Activated naive CD8-positive, alpha-beta T cell treated with anti-CD3 and anti-CD28 coated beads, Interleukin-2, amount 50 U/mL, for 24 hours (primary cell): ENCODE measurements around the gene ATP8B1.

Experiments used
- ATAC-seq: fragments of 150-1000 bp; cut with Tn5 transposase; one replicate; pipeline ENCODE4 v1.10.0; 2021
- DNase-seq: peaks from one replicate; pipeline ENCODE4 v3.0.0; 2021
- H3K27ac Mint-ChIP-seq: one replicate; pipeline ENCODE4 v1.8.0; 2021; ENCODE audit warnings: mild to moderate bottlenecking, mixed read lengths
- H3K27me3 Mint-ChIP-seq: one replicate; pipeline ENCODE4 v1.8.0; 2021; ENCODE audit warnings: mixed read lengths
- H3K36me3 Mint-ChIP-seq: one replicate; pipeline ENCODE4 v1.8.0; 2021; ENCODE audit warnings: low read depth, mixed read lengths
- H3K4me1 Mint-ChIP-seq: one replicate; pipeline ENCODE4 v1.8.0; 2021; ENCODE audit warnings: mixed read lengths
- H3K4me3 Mint-ChIP-seq: one replicate; pipeline ENCODE4 v1.8.0; 2021; ENCODE audit warnings: mild to moderate bottlenecking, moderate library complexity, mixed read lengths
- H3K9me3 Mint-ChIP-seq: one replicate; pipeline ENCODE4 v1.8.0; 2021; ENCODE audit warnings: mixed read lengths

Gene ATP8B1

DNA sequence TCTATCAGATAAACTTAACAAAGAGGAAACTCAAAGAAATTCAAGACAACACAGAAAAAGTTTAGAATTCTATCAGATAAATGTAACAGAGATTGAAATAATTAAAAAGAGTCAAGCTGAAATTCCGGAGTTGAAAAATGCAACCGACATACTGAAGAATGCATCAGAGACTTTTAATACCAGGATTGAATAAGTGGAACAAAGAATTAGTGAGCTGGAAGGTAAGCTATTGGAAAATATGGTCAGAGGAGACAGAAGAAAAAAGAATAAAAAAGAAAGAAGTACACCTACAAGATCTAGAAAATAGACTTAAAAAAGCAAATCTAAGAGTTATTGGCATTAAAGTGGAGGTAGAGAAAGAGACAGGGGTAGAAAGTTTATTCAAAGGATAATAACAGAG is 88.0 kb downstream of the ATP8B1 start:
- Mint-ChIP-seq H3K27me3 (no peaks in the 10 kb centered on the region), H3K27ac (no peak overlapping the region), H3K4me1 (no peaks in the 10 kb centered on the region), H3K4me3 (no peak overlapping the region), H3K9me3 (peaks cover 36% of the 10 kb centered on the region), H3K36me3 (peaks cover 7% of the 10 kb centered on the region)
- no peak for ATAC-seq
- DNase-seq, result no peak

DNA sequence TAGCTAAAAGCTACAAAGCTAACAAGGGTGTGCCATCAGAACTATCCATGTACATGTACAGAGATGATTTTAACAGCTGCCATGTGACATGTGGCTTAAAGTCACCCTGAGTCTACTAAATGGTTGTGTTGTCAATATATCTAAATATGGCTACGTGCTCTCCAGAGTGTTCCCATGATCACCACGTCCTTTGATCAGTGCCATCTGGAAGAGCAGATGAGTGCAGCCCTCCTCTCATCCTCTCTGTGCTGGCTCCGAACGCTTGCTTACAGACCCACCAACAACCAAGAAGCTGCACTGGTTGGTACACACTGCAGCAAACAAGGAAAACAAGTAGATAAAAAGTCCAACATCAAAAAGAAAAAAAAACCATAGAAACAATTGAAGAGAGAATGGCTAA is 92.9 kb downstream of the ATP8B1 start:
- Mint-ChIP-seq H3K36me3 (peaks cover 10% of the 10 kb centered on the region), H3K4me3 (no peak overlapping the region), H3K27ac (no peak overlapping the region), H3K27me3 (no peaks in the 10 kb centered on the region), H3K4me1 (no peaks in the 10 kb centered on the region), H3K9me3 (peaks cover 28% of the 10 kb centered on the region)
- ATAC-seq, result no peak
- DNase-seq, result no peak

GRCh38 chr18:57709335-57709734 is 93.8 kb downstream of the ATP8B1 start:
- Mint-ChIP-seq H3K9me3 (peaks cover 24% of the 10 kb centered on the region), H3K4me3 (no peak overlapping the region), H3K36me3 (peaks cover 10% of the 10 kb centered on the region), H3K27ac (no peak overlapping the region), H3K27me3 (no peaks in the 10 kb centered on the region), H3K4me1 (no peaks in the 10 kb centered on the region)
- ATAC-seq, result no peak
- no peak for DNase-seq

DNA sequence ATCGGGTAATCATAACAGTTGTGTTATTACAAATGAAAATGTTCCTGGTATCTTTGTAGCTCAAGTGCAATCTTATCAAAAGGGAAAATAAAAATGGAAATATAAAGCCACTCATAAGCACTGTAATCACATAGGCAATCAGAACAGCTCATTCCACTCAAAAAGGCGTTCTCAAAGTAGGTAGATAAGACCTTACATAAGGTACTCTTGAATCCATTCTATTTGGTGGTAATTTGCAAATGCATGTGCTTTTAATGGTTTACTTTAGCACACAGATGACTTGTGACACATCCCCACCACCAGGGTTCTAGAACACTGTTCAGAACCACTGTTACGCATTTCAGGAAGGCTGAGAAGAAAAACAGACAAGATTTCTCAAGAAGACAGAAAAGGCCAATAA is 94.8 kb downstream of the ATP8B1 start:
- peaks cover 24% of the 10 kb centered on the region for H3K9me3 Mint-ChIP-seq
- H3K36me3 Mint-ChIP-seq, result peaks cover 9% of the 10 kb centered on the region
- no peak overlapping the region for H3K4me3 Mint-ChIP-seq
- H3K27me3 Mint-ChIP-seq, result no peaks in the 10 kb centered on the region
- DNase-seq (no peak), ATAC-seq (no peak)
- H3K4me1 Mint-ChIP-seq, result no peaks in the 10 kb centered on the region
- no peak overlapping the region for H3K27ac Mint-ChIP-seq

- H3K9me3 Mint-ChIP-seq, result peaks cover 27% of the 10 kb centered on the region
- peaks cover 12% of the 10 kb centered on the region for H3K36me3 Mint-ChIP-seq
- H3K27ac Mint-ChIP-seq, result no peak overlapping the region
- H3K27me3 Mint-ChIP-seq, result no peaks in the 10 kb centered on the region
- no peak overlapping the region for H3K4me3 Mint-ChIP-seq
- no peaks in the 10 kb centered on the region for H3K4me1 Mint-ChIP-seq
- ATAC-seq, result no peak
- no peak for DNase-seq
These were observed 97.1 kb downstream of the ATP8B1 start for GRCh38 chr18:57705832-57706595.

GRCh38 chr18:57705011-57705410 is 98.1 kb downstream of the ATP8B1 start:
- no peaks in the 10 kb centered on the region for H3K4me1 Mint-ChIP-seq
- H3K36me3 Mint-ChIP-seq, result peaks cover 10% of the 10 kb centered on the region
- ATAC-seq (no peak), DNase-seq (no peak)
- no peak overlapping the region for H3K4me3 Mint-ChIP-seq
- peaks cover 23% of the 10 kb centered on the region for H3K9me3 Mint-ChIP-seq
- no peaks in the 10 kb centered on the region for H3K27me3 Mint-ChIP-seq
- no peak overlapping the region for H3K27ac Mint-ChIP-seq

DNA sequence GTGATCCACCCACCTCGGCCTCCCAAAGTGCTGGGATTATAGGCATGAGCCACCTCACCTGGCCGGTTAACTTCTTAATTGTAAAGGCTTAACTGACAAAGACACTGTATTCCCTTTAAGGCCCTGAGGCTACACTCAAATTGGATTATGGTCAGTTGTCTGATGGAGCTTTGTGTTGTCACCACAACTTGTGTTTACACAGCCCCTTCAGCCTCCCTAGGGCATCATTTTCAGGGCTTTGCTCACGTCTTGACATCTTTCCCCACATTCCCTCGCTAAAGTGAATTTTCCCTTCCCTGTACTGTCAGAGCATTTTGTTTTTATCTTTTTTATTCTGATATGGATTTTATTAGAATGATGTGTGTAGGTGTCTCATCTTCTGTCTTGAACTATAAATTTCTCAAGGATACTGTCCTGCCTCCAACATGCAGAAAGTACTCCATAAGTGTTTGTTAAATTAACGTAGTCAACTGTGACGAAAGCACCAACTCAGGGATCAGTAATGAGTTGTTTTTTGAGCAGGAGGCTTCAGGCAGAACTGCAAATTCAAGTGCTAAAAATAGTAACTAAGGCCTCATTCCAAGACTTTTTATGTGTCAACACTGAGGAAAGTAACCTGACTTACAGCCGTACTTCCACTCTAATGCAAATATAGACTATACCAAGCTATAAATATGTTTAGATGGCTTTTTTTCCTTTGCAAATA is 104.4 kb downstream of the ATP8B1 start:
- no peak for ATAC-seq
- peaks cover 3% of the 10 kb centered on the region for H3K9me3 Mint-ChIP-seq
- H3K27me3 Mint-ChIP-seq, result no peaks in the 10 kb centered on the region
- H3K27ac Mint-ChIP-seq, result no peak overlapping the region
- H3K4me3 Mint-ChIP-seq, result no peak overlapping the region
- H3K4me1 Mint-ChIP-seq, result peaks cover 6% of the 10 kb centered on the region
- no peak for DNase-seq
- peaks cover 3% of the 10 kb centered on the region for H3K36me3 Mint-ChIP-seq

- ATAC-seq, result no peak
- DNase-seq, result no peak
- Mint-ChIP-seq H3K4me1 (peaks cover 7% of the 10 kb centered on the region), H3K36me3 (no peaks in the 10 kb centered on the region), H3K27ac (no peak overlapping the region), H3K9me3 (no peaks in the 10 kb centered on the region), H3K27me3 (no peaks in the 10 kb centered on the region), H3K4me3 (no peak overlapping the region)
These were observed 105.7 kb downstream of the ATP8B1 start for GRCh38 chr18:57697426-57697825.

- ATAC-seq (no peak), DNase-seq (no peak)
- Mint-ChIP-seq H3K36me3 (peaks cover 2% of the 10 kb centered on the region), H3K4me3 (no peak overlapping the region), H3K27me3 (no peaks in the 10 kb centered on the region), H3K9me3 (no peaks in the 10 kb centered on the region), H3K27ac (no peak overlapping the region), H3K4me1 (peaks cover 7% of the 10 kb centered on the region)
These were observed 106.8 kb downstream of the ATP8B1 start for GRCh38 chr18:57696271-57696670.

GRCh38 chr18:57691363-57691762 is 111.8 kb downstream of the ATP8B1 start:
- no peak for ATAC-seq
- Mint-ChIP-seq H3K4me1 (peaks cover 13% of the 10 kb centered on the region), H3K4me3 (no peak overlapping the region), H3K9me3 (no peaks in the 10 kb centered on the region), H3K36me3 (peaks cover 16% of the 10 kb centered on the region), H3K27ac (no peak overlapping the region), H3K27me3 (no peaks in the 10 kb centered on the region)
- DNase-seq, result no peak

GRCh38 chr18:57687970-57688369 is 115.1 kb downstream of the ATP8B1 start:
- no peaks in the 10 kb centered on the region for H3K27me3 Mint-ChIP-seq
- DNase-seq, result no peak
- no peak overlapping the region for H3K4me3 Mint-ChIP-seq

DNA sequence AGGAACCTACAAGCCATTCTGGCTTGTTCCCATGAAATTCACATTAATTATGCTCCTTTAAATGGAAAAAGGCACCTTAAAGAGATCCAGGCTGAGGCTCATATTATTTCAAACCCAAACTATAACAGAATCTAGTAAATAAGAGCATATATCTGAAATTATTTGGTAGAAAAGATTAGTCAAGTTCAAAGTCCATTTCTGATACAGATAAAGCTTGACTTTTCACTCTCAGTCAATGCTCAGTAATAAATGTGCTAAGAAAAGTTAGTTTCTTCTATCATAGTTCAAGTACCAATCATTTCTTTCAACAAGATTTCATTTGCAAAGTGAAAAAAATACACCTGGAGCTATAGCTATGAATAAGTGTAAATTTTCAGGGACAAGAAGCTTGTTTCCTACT is 119.6 kb downstream of the ATP8B1 start:
- Mint-ChIP-seq H3K9me3 (no peaks in the 10 kb centered on the region), H3K4me3 (no peak overlapping the region), H3K27ac (no peak overlapping the region), H3K27me3 (no peaks in the 10 kb centered on the region), H3K4me1 (peaks cover 11% of the 10 kb centered on the region), H3K36me3 (peaks cover 17% of the 10 kb centered on the region)
- ATAC-seq, result no peak
- DNase-seq, result no peak

More at GRCh38 chr18:57687970-57688369, 115.1 kb downstream of the ATP8B1 start:
- H3K9me3 Mint-ChIP-seq, result no peaks in the 10 kb centered on the region
- H3K27ac Mint-ChIP-seq, result no peak overlapping the region
- ATAC-seq, result no peak
- peaks cover 16% of the 10 kb centered on the region for H3K36me3 Mint-ChIP-seq
- peaks cover 12% of the 10 kb centered on the region for H3K4me1 Mint-ChIP-seq

DNA sequence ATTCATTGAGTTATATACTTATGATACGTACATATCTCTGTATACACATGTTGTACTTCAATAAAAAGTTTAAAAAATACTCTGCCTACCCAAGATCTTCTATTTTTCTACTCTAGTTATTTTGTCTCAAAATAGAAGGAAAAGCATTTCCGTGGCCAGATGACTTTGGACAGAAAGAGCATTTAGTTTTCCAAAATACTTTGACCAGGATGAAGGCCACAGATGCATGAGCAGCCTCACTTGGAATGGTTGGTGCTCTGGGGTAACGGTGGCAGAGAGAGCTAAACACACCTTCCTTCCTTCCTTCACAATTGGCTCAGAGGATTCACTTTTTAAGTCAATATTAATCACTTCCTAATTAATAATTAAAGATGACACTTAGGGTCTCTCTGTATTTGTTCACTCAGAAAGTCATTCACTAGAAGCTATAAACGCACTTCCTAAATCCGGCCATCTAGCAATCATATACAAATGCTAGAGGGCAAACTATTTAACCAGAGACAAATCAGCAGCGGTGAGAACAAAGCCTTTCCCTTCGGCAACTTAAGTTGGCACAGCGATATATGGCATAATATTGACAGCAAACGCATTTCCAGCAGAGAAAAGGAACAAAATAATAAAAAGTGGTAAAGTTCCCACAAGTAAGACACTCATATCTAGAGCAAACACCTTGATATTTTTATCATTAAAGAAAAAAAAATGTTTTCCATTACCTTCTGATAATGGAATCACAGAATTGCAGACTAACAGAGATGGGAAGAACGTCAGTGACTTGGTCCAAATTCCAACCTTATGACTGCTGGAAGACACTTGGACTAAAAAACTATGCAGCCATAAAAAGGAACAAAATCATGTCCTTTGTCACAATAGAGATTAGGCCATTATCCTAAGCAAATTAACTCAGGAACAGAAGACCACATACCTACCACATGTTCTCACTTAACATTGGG is 125.6 kb downstream of the ATP8B1 start:
- ATAC-seq, result no peak
- H3K9me3 Mint-ChIP-seq, result peaks cover 6% of the 10 kb centered on the region
- H3K4me3 Mint-ChIP-seq, result no peak overlapping the region
- no peak overlapping the region for H3K27ac Mint-ChIP-seq
- no peak for DNase-seq
- peaks cover 5% of the 10 kb centered on the region for H3K36me3 Mint-ChIP-seq
- H3K4me1 Mint-ChIP-seq, result peaks cover 8% of the 10 kb centered on the region
- no peaks in the 10 kb centered on the region for H3K27me3 Mint-ChIP-seq

- H3K4me1 Mint-ChIP-seq, result peaks cover 6% of the 10 kb centered on the region
- ATAC-seq (no peak), DNase-seq (no peak)
- no peaks in the 10 kb centered on the region for H3K27me3 Mint-ChIP-seq
- H3K4me3 Mint-ChIP-seq, result no peak overlapping the region
- H3K27ac Mint-ChIP-seq, result no peak overlapping the region
- H3K36me3 Mint-ChIP-seq, result peaks cover 4% of the 10 kb centered on the region
- H3K9me3 Mint-ChIP-seq, result peaks cover 11% of the 10 kb centered on the region
These were observed 128.2 kb downstream of the ATP8B1 start for GRCh38 chr18:57674891-57675290.
